GM23338 (cell line): ENCODE data around the gene MYCBPAP. TPM values are rescaled to one million over a fixed set of nuclear protein-coding genes. Genes with fewer than 3 reads are reported as not detected.

Experiments used
- CREB1 ChIP-seq: fragments of 250-450 bp; sonication (Bioruptor Pico); IDR thresholded peaks from 2 replicates; pipeline ENCODE4 v1.5.0; 2020; ENCODE audit warnings: low read depth, mild to moderate bottlenecking, moderate library complexity
- CTCF ChIP-seq, 2 experiments: fragments of 200-600 bp in 1 of 2; sonication (generic) in 1 of 2; conservative IDR thresholded peaks; 2 replicates each; pipeline versions ENCODE4 v1.5.1 to v1.6.1; 2016 to 2017; ENCODE audit warnings: antibody characterized with exemption in 2 of 2, low read depth in 2 of 2, mild to moderate bottlenecking in 2 of 2, moderate library complexity in 1 of 2
- EZH2 ChIP-seq: fragments of 200-600 bp; sonication (generic); IDR thresholded peaks from one replicate; pipeline ENCODE4 v1.8.0; 2017; ENCODE audit warnings: antibody characterized with exemption, mild to moderate bottlenecking, low read depth; ENCODE audit not compliant: unreplicated experiment
- REST ChIP-seq: IDR thresholded peaks from one replicate; pipeline ENCODE4 v1.6.1; 2018; ENCODE audit warnings: antibody characterized with exemption; ENCODE audit not compliant: unreplicated experiment
- ZNF462 ChIP-seq: fragments of 250-450 bp; sonication (Bioruptor Pico); IDR thresholded peaks from 2 replicates; pipeline ENCODE4 v1.5.0; 2020; ENCODE audit warnings: mild to moderate bottlenecking, moderate library complexity
- polyA plus RNA-seq: library from polyadenylated mRNA; unstranded; fragments of >200 nt; fragmentation: Nextera tagmentation; extraction: Ambion mirVana; gene quantifications from 2 replicates; pipeline ENCODE4 v1.2.1, GENCODE V29; 2016
- total RNA-seq: library from RNA; depleted of rRNA; stranded (reverse); fragments of >200 nt; shearing (Covaris generic); gene quantifications from 2 replicates; pipeline ENCODE4 v1.2.3, GENCODE V29; 2014

MYCBPAP gene
- total and polyA plus RNA-seq, 2 experiments from 2014 or later = 0.63 to 1.7 TPM

- TF ChIP-seq ZNF462 (CRISPR knock-in tag) = no peak
- TF ChIP-seq CREB1 (CRISPR knock-in tag) = no peak
- no peak for TF ChIP-seq REST
- no peak; a peak in 1 of 4 replicates for TF ChIP-seq CTCF (conservative IDR thresholded peaks at IDR 0.05; ENCODE audit: low read depth in 2 of 2)
- no peak for TF ChIP-seq EZH2
Measured at GRCh38 chr17:50549256-50549941, 41.2 kb downstream of the MYCBPAP start (continued).
